GM21423 (cell line): ENCODE data around the gene EPHB3.

Experiments used
- ATAC-seq: cut with Tn5 transposase; IDR thresholded peaks from one replicate; pipeline ENCODE4 v1.9.1; 2021; ENCODE audit warnings: mild to moderate bottlenecking, moderate library complexity; ENCODE audit not compliant: unreplicated experiment

EPHB3 gene

DNA sequence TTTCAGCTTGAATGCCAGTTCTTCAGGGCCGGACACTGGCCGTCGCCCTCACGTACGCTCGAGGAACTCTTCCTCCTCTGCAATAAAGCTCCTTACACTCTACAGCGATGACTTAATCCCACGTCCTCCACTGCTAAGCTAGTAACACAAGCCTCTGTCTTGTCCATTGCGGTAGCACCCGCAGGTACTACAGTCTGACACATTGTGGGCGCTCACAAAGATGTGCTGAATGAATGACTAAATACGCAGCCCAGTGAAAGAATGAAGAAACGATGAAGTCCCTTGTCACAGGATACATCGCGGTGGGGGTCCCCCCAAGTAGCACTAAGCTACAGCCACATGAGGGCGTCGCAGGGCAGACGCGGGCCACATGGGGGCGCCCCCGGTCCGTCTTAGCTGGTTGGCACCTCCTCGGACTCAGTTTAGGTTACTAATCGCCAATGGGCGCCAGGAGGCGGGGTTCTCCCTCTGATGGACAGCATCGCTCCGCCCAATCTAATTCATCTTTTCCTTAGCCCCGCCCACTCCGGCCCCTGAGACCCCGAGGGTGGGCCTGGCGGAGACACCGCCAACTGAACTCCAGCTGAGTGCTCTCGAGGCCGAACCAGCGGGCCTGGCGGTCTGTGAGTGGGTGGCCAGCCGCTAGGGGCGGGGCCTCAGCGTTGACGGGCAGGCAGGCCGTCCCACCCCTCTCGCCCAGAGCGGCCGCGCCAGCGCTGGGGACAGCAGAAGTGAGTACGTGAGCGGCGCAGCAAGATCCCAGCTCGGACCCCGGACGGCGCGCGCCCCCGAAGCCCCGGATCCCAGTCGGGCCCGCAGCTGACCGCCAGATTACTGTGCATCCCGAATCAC lies at the start of gene EPHB3:
TSS of gene EPHB3 (plus strand) at position 725 of the 852 bp plus-strand sequence. CDS start 451 bp downstream, outside the sequence.
- peak; percentile 84 for ATAC-seq

- ATAC-seq, result no peak
Measured at GRCh38 chr3:184512621-184513020, 49.0 kb upstream of the EPHB3 start.

GRCh38 chr3:184513276-184514170 lies 48.1 kb upstream of the EPHB3 start:
- ATAC-seq, result peak; percentile 80

DNA sequence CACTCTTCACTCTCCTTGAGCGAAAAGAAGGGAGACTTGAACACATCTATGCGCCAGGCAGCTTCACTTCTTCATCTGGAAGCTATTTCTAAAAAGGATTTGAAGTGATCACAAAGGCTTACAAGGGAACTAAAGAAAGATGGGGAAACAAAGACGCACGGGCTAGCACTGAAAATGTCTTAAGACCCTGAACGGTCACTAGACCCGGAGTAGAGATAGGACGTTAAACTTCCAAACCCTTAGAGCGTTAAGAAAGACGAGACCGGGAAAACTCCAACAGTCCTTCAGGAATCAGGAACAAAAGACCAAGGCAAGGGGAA lies 47.5 kb upstream of the EPHB3 start:
- no peak for ATAC-seq

DNA sequence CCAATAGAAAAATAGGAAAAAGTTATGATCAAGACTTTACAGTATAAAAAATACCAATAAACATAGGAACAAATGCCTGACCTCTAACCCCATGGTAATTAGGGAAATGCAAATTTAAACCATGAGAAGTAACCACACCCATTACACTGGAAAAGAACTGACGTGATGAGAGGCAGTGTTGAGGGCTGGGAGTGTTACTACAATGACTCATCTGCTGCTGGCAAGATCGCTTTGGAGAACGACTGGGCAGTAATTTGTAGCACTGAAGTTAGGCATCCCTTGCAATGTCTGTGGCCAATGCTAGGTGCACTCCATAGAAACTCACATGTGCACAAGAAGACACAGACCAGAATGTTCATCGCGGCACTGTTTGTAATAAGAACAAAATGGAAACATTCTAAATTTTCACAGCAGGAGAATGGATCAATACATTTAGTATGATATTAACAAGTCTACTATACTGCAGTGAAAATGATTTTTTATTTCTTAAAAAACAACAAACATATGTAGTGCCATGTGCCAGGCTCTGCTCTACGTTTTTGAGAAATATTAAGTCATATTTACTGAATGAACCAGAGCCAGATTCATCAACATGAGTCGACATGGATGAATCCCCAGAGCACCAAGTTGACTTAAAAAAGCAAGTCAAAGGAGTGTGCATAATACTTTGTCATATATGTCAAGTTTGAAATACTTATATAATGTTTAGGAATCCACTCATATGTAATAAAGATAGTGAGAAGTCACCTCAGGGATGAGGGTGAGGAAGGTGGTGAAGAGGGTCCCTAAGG lies 37.6 kb upstream of the EPHB3 start:
- ATAC-seq, result no peak

DNA sequence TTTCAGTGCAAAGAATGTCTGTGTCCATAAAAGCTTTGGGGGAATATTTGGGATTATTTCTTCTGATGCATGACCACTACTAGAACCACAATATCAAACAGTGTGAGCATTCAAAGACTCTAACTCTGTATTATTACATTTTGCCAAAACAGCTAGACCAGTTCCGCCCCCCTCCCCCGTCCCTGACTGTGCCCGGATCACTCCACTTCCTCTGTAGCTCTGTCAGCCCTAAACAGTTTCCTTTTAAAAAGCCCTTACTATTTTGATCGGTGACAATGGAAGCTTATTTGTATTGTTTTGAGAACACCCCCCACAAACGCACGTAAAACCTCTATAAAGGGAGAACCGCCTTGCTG lies 36.6 kb upstream of the EPHB3 start:
- no peak for ATAC-seq

GRCh38 chr3:184525337-184526087 lies 36.1 kb upstream of the EPHB3 start:
- ATAC-seq, result no peak

- no peak for ATAC-seq
Measured at GRCh38 chr3:184526088-184526433, 35.5 kb upstream of the EPHB3 start.

GRCh38 chr3:184531626-184532280 lies 29.8 kb upstream of the EPHB3 start:
- ATAC-seq, result no peak

DNA sequence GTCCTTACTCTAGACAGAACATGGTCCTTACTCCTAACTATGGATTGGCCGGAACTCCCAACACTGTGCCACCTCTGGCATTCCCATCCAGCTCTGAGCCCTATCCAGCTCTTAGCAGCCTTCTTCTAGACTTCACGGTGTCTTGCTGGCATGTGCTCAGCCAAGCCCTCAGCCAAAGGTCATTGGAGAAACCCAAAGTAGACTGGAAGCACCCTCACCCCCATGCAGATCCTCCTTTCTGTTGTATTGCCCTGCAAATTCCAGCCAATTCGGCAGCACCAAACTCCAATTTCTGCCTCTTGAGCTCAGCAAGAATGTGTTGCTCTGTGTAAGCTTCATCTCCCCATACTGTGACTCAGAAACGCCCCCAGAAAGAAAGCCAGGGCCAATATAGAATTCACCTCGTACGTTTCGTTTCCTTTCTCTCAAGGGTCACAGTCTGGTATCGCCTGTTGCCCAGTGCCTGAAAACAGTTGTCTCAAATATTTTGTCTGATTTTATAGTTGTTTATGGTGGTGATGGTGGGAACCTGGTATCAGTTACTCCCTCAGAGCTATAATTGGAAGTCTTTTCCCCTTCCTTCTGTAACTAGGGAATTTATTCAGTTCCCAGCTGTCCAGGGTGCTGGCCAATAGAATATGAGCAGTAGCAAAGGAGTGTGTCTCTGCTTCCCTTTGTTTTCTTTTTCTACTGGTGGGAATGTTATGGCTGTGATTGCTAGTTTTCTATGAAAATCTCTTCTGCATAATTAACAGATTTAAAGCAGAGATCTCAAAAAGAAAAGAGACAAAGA lies 28.4 kb upstream of the EPHB3 start:
- no peak for ATAC-seq

DNA sequence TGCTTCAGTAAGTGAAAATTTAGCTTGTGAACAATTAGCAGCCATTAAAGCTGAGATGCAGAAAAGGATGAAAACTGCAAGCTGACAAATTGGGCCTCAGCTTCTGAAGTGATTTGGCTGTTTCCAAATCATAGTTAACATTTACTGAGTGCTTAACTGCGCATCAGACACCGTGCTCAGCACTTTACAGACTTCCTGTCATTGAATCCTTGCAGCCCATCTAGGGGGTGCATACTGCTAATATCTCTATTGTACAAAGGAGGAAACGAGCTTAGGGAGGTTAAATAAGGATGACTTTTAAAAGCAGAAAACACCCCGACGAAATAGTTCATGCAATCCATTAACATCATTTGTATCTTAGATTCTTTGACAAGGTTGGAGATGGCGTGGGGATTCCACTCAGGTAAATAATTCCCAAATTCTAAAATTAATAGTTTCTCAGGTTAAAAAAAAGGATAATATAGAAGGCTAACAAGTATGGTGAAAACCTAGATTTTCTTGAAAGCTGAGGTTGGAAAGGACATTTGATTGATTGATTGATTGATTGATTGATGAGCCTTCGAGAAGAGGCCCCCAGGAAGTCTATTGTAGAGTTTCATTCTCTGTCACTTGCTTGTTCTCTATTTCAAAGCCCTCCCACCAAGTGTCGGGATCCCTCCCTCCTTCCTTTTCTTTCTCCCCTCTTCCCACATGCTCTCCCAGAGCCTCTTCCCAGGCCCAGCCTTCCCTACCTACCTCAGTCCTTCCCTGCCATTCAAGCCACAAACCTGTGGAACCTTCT lies 23.5 kb upstream of the EPHB3 start:
- no peak for ATAC-seq

DNA sequence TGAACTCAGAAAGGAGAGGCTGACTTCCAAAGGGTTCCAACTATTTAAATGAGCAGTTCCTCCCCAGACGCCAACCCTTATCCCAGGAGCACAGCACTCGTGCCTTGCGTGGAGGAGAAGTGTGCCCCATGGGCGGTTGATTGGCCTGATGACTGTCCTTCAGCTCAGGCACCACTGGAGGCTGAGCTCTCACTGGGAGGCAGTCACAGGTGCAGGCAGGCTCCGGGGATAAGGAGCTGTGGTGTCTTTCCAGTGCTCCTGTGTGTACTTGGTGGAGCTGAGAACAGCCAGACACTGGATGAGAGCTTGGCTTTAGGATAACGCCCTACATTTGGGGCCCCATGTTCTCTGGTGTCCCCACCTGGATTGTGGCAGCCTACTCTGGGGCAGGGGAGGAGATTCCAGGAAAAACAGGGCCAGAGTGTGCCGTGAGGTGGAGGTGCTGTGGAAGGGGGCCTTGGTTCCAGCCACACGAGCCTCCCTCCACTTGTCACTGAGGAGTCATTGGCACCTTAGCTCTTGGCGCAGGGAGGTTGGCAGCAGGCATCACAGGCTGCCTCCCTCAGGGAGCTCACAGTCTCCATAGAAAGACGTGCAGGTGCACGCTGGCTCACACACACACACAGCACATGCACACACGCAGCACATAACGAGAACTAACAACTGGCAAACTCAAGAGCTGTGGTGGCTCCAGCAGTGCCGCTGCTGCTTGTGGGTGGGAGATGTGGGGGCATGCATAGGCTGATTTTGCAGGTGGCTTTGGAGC lies 22.7 kb upstream of the EPHB3 start:
- ATAC-seq, result no peak

DNA sequence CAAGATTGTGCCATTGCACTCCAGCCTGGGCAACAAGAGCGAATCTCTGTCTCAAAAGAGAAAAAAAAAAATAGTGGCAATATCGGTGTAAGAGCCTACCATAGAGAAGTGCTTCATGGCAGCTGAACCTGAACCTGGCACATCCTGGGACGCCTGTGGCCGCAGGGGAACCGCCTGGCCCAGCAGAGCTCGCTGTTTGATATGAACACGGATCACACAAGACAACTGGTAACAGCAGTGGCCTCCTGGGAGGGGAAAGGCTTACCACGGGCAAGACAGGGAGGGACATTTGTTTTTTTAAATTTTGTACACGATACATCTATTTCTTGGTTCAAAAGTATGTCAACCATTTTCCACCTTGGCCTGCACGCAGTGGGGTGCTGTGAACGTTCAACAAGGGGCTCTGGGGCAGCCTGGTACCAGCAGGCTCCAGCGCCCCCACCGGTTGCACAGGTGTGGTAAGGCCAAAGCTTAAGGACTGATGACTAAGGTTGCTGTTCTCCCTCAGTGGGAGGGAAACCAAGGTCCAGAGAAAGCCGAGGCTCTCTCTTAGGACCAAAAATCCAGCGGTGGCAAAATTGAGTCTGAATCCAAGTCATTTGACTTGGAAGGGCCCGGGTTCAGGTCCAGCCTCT lies 21.7 kb upstream of the EPHB3 start:
- ATAC-seq, result no peak

- no peak for ATAC-seq
Measured at GRCh38 chr3:184540777-184541681, 20.6 kb upstream of the EPHB3 start.

DNA sequence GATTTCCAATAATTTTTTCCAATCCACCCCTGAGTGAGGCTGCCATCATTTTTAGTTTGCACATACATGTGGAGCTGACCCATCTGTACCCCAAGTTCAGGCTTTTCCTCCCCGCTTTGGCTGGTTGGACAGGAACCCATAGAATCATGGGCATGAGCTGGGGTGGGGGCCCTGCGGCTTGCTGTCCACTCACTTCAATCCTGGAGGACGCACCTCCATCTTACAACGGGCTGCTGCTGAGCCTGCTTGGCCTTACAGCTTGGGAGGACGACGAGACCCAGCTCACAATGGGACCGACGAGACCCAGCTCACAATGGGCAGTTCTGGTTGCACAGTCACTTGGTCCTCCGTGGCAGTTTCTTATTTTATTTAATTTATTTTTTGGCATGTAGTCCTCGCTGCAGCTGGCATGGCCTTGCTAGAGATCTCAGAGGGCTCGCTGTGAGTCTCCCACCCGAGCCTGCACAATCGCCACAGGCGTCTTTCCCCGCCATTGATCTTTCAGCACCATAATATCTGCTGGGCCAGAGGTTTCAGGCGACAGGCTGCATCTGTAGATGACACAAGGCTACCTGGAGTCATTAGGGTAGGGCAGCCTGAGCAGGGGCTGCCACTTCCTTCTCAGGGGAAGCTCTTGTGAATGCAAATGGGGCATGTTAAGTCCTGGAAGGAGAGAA lies 19.6 kb upstream of the EPHB3 start:
- no peak for ATAC-seq

GRCh38 chr3:184542577-184542976 lies 19.0 kb upstream of the EPHB3 start:
- ATAC-seq, result no peak
